ENCODE measurements around the gene TEX2. TPM values are rescaled to one million over a fixed set of nuclear protein-coding genes. Genes with fewer than 3 reads are reported as not detected.

TEX2 gene
- polyA plus RNA-seq, 1 donor (not counting 4 experiments of a cell fraction or from before 2014, with no cell fraction given) = 44.4 TPM

DNA sequence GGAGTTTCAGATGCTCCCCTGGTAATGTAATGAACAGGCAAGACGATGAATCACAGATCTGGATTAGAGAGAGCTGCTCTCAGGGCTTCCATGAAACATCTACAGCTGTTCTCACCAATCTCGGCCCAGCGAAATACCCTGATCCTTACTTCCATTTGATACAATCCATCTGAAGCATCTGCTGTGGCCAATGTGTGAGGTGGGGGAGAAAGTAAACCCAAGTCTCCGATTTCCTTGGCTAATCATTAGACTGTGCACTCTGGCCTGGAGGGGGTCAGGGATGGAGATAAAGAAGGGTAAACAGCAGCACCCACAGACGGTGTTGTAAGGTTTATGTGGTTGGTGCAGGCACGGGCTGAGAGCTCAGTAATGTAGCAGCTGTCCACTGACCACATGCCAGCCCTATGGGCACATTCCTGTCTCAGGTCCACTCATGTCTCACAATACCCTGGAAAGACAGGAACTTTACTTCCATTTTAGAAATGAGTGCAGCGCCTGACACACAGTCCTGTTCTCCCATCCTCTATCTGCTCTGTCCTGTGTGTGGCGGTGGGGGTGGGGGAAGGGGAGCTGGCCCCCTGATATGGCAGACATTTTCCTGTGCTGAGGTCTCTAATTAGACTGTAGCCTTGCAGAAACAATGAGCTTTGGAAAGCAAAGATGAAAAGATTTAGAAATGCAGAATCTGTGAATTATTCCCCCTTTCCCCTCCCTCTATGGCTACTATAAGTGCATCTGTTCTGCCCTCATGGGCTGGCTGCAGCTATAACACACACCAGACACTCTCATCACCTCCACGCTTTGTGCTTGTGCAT, 84.8 kb downstream of the TEX2 start:
- TF ChIP-seq EZH2 (IDR thresholded peaks at IDR 0.05; ENCODE audit: low read length) = no peak
- TF ChIP-seq, protein P1, sequence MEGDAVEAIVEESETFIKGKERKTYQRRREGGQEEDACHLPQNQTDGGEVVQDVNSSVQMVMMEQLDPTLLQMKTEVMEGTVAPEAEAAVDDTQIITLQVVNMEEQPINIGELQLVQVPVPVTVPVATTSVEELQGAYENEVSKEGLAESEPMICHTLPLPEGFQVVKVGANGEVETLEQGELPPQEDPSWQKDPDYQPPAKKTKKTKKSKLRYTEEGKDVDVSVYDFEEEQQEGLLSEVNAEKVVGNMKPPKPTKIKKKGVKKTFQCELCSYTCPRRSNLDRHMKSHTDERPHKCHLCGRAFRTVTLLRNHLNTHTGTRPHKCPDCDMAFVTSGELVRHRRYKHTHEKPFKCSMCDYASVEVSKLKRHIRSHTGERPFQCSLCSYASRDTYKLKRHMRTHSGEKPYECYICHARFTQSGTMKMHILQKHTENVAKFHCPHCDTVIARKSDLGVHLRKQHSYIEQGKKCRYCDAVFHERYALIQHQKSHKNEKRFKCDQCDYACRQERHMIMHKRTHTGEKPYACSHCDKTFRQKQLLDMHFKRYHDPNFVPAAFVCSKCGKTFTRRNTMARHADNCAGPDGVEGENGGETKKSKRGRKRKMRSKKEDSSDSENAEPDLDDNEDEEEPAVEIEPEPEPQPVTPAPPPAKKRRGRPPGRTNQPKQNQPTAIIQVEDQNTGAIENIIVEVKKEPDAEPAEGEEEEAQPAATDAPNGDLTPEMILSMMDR (optimal IDR thresholded peaks at IDR 0.05 in 1 of 3, IDR thresholded peaks at IDR 0.05 in 1 of 3, conservative IDR thresholded peaks at IDR 0.05 in 1 of 3; ENCODE audit: extremely low read depth in 1 of 3, insufficient read depth in 2 of 3, low read length in 3 of 3) = no peak
- no peaks in the 10 kb centered on the region for H3K79me2 ChIP-seq (ENCODE audit: control insufficient read depth, insufficient read depth, low read length)
- no peaks in the 10 kb centered on the region for H3K27me3 ChIP-seq (ENCODE audit: control insufficient read depth, extremely low read depth, insufficient read depth, low read length)
- no peak overlapping the region for H3K4me2 ChIP-seq (ENCODE audit: control insufficient read depth, extremely low read depth, insufficient read depth, low read depth, low read length)
- H3K36me3 ChIP-seq (ENCODE audit: control insufficient read depth in 2 of 2, extremely low read depth in 1 of 2, insufficient read depth in 2 of 2, low read length in 2 of 2) = peaks cover 22 to 26% of the 10 kb centered on the region in 2 experiments
- no peaks in the 10 kb centered on the region for H3K4me1 ChIP-seq (ENCODE audit: control insufficient read depth, extremely low read depth, insufficient read depth, low read length)
- DNase-seq (ENCODE audit: low read depth, low spot score) (no peak), FAIRE-seq (no peak)
- no peak overlapping the region for H2AFZ ChIP-seq (ENCODE audit: control insufficient read depth, low read length)
- no peak overlapping the region for H3K27ac ChIP-seq (ENCODE audit: control insufficient read depth, insufficient read depth, low read length)
- H3K9me1 ChIP-seq (ENCODE audit: control insufficient read depth, extremely low read depth, insufficient read depth, low read length) = no peaks in the 10 kb centered on the region
- no peaks in the 10 kb centered on the region for H4K20me1 ChIP-seq (ENCODE audit: control insufficient read depth, extremely low read depth, insufficient read depth, low read length)
- no peak overlapping the region for H3K9ac ChIP-seq (ENCODE audit: control insufficient read depth, extremely low read depth, insufficient read depth, low read length)
- dilution Hi-C loops (cut with MboI; ENCODE audit: extremely low pct_ligation_motif_present, low sequenced_read_pairs) = no loop called here
- no peaks in the 10 kb centered on the region for H3K9me3 ChIP-seq (ENCODE audit: control insufficient read depth, low read depth, low read length)
- H3K4me3 ChIP-seq (ENCODE audit: control insufficient read depth in 2 of 3, extremely low read depth in 1 of 3, insufficient read depth in 2 of 3, low read depth in 1 of 3, low read length in 3 of 3) = no peak overlapping the region

DNA sequence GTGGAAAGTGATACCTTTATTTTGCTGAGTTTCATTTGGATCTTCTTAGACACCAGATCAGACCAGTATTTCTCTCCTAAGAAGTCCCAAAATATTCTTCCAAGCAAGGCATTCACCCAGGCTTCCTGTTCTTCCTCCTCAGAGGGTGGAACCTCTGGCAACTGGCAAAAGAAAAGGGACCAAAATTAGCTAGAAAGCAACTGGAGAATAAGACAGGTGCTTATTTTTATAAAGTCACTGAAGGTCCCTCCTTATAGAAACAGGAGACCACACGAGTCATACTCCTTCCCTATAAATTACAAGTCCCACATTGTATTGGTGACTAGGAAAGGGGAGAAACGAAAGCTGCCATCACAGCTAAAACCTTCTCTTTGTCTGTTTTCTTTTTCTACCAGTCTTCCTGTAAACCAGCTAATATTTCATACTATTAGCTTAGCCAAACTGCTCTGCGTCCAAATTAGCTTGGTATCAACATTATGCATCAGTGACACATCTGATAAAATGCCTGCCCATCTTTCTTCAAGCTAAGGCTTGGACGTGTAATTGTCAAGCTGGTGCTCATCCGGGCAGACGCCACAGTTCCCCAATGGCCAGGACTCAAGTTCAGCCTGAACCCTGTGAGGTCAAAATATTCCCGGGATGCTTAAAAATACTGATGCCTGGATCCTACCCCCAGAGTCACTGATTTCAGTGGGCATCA, 85.6 kb downstream of the TEX2 start:
- H3K4me2 ChIP-seq (ENCODE audit: control insufficient read depth, extremely low read depth, insufficient read depth, low read depth, low read length) = no peak overlapping the region
- H2AFZ ChIP-seq (ENCODE audit: control insufficient read depth, low read length) = no peak overlapping the region
- FAIRE-seq = no peak
- dilution Hi-C loops (cut with MboI; ENCODE audit: extremely low pct_ligation_motif_present, low sequenced_read_pairs) = no loop called here
- H3K9ac ChIP-seq (ENCODE audit: control insufficient read depth, extremely low read depth, insufficient read depth, low read length) = no peak overlapping the region
- no peak overlapping the region for H3K4me3 ChIP-seq (ENCODE audit: control insufficient read depth in 2 of 3, extremely low read depth in 1 of 3, insufficient read depth in 2 of 3, low read depth in 1 of 3, low read length in 3 of 3)
- H3K36me3 ChIP-seq (ENCODE audit: control insufficient read depth in 2 of 2, extremely low read depth in 1 of 2, insufficient read depth in 2 of 2, low read length in 2 of 2) = peaks cover 22 to 26% of the 10 kb centered on the region in 2 experiments
- H3K27ac ChIP-seq (ENCODE audit: control insufficient read depth, insufficient read depth, low read length) = no peak overlapping the region
- TF ChIP-seq EZH2 (IDR thresholded peaks at IDR 0.05; ENCODE audit: low read length) = no peak
- TF ChIP-seq, protein P1 (optimal IDR thresholded peaks at IDR 0.05 in 1 of 3, IDR thresholded peaks at IDR 0.05 in 1 of 3, conservative IDR thresholded peaks at IDR 0.05 in 1 of 3; ENCODE audit: extremely low read depth in 1 of 3, insufficient read depth in 2 of 3, low read length in 3 of 3) = no peak
- DNase-seq (ENCODE audit: low read depth, low spot score) = no peak
- no peaks in the 10 kb centered on the region for H4K20me1 ChIP-seq (ENCODE audit: control insufficient read depth, extremely low read depth, insufficient read depth, low read length)
- H3K4me1 ChIP-seq (ENCODE audit: control insufficient read depth, extremely low read depth, insufficient read depth, low read length) = no peaks in the 10 kb centered on the region
- no peaks in the 10 kb centered on the region for H3K9me1 ChIP-seq (ENCODE audit: control insufficient read depth, extremely low read depth, insufficient read depth, low read length)
- H3K27me3 ChIP-seq (ENCODE audit: control insufficient read depth, extremely low read depth, insufficient read depth, low read length) = no peaks in the 10 kb centered on the region
- H3K9me3 ChIP-seq (ENCODE audit: control insufficient read depth, low read depth, low read length) = no peaks in the 10 kb centered on the region
- no peaks in the 10 kb centered on the region for H3K79me2 ChIP-seq (ENCODE audit: control insufficient read depth, insufficient read depth, low read length)

All from keratinocyte (primary cell).